Panc1 (cell line): ENCODE results near the gene EARS2.

Experiments used
- POLR2AphosphoS5 ChIP-seq: IDR thresholded peaks from 2 replicates; pipeline ENCODE4 v1.6.1; 2012; ENCODE audit warnings: mild to moderate bottlenecking, low read depth, low read length, moderate library complexity
- TCF7L2 ChIP-seq: IDR thresholded peaks from 2 replicates; pipeline ENCODE4 v1.6.1; 2011; ENCODE audit warnings: mild to moderate bottlenecking, low read depth, low read length, inconsistent platforms
- TF ChIP-seq, protein P1 (sequence below): fragments of 450-650 bp; IDR thresholded peaks from 2 replicates; pipeline ENCODE4 v1.5.1; 2017; ENCODE audit warnings: mild to moderate bottlenecking
- TF ChIP-seq, protein P2 (sequence below), 2 experiments: IDR thresholded peaks; 2 replicates each; pipeline ENCODE4 v1.6.1; 2011 to 2012; ENCODE audit warnings: low read depth in 2 of 2, control low read depth in 1 of 2, low read length in 1 of 2, mild to moderate bottlenecking in 1 of 2, moderate library complexity in 1 of 2; ENCODE audit not compliant: insufficient read depth in 1 of 2

DNA sequence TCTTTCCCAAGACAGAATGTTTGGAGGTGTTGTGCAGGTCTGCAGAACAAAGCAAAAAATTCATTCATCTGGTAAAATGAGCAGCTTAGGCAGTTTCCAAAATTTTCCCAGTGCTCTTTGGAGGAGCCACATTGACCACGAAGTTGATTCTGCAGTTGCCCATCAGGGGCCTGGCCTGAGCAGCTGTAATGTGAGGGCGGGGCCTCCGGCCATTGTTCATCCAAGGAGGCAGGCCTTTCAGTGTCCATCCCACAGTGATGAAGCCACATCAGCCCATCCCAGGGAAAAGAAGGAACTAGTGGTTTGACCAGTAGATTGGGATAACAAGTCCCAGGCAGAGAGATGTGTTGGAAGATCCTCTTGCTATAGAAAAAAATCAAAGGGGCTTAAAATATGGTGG is 10.5 kb upstream of the EARS2 start:
- TF ChIP-seq, protein P1, sequence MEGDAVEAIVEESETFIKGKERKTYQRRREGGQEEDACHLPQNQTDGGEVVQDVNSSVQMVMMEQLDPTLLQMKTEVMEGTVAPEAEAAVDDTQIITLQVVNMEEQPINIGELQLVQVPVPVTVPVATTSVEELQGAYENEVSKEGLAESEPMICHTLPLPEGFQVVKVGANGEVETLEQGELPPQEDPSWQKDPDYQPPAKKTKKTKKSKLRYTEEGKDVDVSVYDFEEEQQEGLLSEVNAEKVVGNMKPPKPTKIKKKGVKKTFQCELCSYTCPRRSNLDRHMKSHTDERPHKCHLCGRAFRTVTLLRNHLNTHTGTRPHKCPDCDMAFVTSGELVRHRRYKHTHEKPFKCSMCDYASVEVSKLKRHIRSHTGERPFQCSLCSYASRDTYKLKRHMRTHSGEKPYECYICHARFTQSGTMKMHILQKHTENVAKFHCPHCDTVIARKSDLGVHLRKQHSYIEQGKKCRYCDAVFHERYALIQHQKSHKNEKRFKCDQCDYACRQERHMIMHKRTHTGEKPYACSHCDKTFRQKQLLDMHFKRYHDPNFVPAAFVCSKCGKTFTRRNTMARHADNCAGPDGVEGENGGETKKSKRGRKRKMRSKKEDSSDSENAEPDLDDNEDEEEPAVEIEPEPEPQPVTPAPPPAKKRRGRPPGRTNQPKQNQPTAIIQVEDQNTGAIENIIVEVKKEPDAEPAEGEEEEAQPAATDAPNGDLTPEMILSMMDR = no peak
- TF ChIP-seq TCF7L2 = no peak
- TF ChIP-seq POLR2AphosphoS5 = no peak
- TF ChIP-seq, protein P2, sequence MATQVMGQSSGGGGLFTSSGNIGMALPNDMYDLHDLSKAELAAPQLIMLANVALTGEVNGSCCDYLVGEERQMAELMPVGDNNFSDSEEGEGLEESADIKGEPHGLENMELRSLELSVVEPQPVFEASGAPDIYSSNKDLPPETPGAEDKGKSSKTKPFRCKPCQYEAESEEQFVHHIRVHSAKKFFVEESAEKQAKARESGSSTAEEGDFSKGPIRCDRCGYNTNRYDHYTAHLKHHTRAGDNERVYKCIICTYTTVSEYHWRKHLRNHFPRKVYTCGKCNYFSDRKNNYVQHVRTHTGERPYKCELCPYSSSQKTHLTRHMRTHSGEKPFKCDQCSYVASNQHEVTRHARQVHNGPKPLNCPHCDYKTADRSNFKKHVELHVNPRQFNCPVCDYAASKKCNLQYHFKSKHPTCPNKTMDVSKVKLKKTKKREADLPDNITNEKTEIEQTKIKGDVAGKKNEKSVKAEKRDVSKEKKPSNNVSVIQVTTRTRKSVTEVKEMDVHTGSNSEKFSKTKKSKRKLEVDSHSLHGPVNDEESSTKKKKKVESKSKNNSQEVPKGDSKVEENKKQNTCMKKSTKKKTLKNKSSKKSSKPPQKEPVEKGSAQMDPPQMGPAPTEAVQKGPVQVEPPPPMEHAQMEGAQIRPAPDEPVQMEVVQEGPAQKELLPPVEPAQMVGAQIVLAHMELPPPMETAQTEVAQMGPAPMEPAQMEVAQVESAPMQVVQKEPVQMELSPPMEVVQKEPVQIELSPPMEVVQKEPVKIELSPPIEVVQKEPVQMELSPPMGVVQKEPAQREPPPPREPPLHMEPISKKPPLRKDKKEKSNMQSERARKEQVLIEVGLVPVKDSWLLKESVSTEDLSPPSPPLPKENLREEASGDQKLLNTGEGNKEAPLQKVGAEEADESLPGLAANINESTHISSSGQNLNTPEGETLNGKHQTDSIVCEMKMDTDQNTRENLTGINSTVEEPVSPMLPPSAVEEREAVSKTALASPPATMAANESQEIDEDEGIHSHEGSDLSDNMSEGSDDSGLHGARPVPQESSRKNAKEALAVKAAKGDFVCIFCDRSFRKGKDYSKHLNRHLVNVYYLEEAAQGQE (IDR thresholded peaks at IDR 0.05; ENCODE audit: insufficient read depth in 1 of 2, low read depth in 2 of 2, low read length in 1 of 2) = no peak
